SU-DHL-6 (cell line): Measurements from ENCODE around the gene GMDS.

Source experiments
- H2AFZ ChIP-seq: fragments of 200-600 bp; sonication (generic); 2 replicates; pipeline ENCODE4 v1.6.1; 2014; ENCODE audit warnings: low read depth, mild to moderate bottlenecking, moderate library complexity, mixed read lengths, antibody characterized with exemption, low read length; ENCODE audit not compliant: severe bottlenecking
- H3F3A ChIP-seq: fragments of 200-600 bp; shearing (Covaris generic); 2 replicates; pipeline ENCODE4 v1.6.0; 2016; ENCODE audit warnings: antibody characterized with exemption, mild to moderate bottlenecking; ENCODE audit not compliant: insufficient read depth
- H3K27ac ChIP-seq: fragments of 200-600 bp; sonication (generic); 2 replicates; pipeline ENCODE4 v1.5.1; 2016; ENCODE audit warnings: low read depth, mild to moderate bottlenecking, low read length, moderate library complexity, mixed read lengths
- H3K27me3 ChIP-seq: fragments of 200-600 bp; sonication (generic), shearing (Covaris generic); 2 replicates; pipeline ENCODE4 v1.6.0; 2014; ENCODE audit warnings: mild to moderate bottlenecking, low read length
- H3K36me3 ChIP-seq: fragments of 200-600 bp; sonication (generic); 2 replicates; pipeline ENCODE4 v1.6.1; 2014; ENCODE audit warnings: mild to moderate bottlenecking, low read length, mixed read lengths
- H3K4me2 ChIP-seq: fragments of 300-600, 200-600 bp; shearing (Covaris generic), sonication (generic); 2 replicates; pipeline ENCODE4 v1.6.0; 2014; ENCODE audit warnings: low read length, low read depth, mild to moderate bottlenecking; ENCODE audit not compliant: poor library complexity, severe bottlenecking
- H3K4me3 ChIP-seq: fragments of 200-600 bp; sonication (generic); 2 replicates; pipeline ENCODE4 v1.5.1; 2014; ENCODE audit warnings: antibody characterized with exemption, low read length, mild to moderate bottlenecking, mixed read lengths; ENCODE audit not compliant: insufficient read depth, poor library complexity, severe bottlenecking
- H3K79me2 ChIP-seq: fragments of 200-600 bp; sonication (generic); 2 replicates; pipeline ENCODE4 v1.6.1; 2014; ENCODE audit warnings: mild to moderate bottlenecking, low read length, moderate library complexity; ENCODE audit not compliant: insufficient read depth
- H3K9ac ChIP-seq: fragments of 200-600 bp; sonication (generic); 2 replicates; pipeline ENCODE4 v1.7.0; 2014; ENCODE audit warnings: mild to moderate bottlenecking, low read length
- H3K9me2 ChIP-seq: fragments of 200-600 bp; sonication (generic); replicated peaks from 2 replicates; pipeline ENCODE4 v1.6.1; 2014; ENCODE audit warnings: low read length; ENCODE audit not compliant: insufficient read depth
- H3K9me3 ChIP-seq: fragments of 200-600 bp; sonication (generic); 2 replicates; pipeline ENCODE4 v1.6.1; 2014; ENCODE audit warnings: low read length, mixed read lengths; ENCODE audit not compliant: insufficient read depth
- H4K20me1 ChIP-seq: fragments of 200-600 bp; sonication (generic); 2 replicates; pipeline ENCODE4 v1.6.1; 2014; ENCODE audit warnings: low read depth, mild to moderate bottlenecking, antibody characterized with exemption, low read length, moderate library complexity, mixed read lengths
- EZH2phosphoT487 ChIP-seq: fragments of 200-600 bp; sonication (generic), shearing (Covaris generic); conservative IDR thresholded peaks from 2 replicates; pipeline ENCODE4 v1.6.1; 2018; ENCODE audit warnings: mild to moderate bottlenecking, antibody characterized with exemption, low read length, moderate library complexity, mixed read lengths
- TF ChIP-seq, protein P1 (sequence below): fragments of 200-600 bp; sonication (generic); IDR thresholded peaks from one replicate; pipeline ENCODE4 v1.5.1; 2017; ENCODE audit warnings: antibody characterized with exemption, mild to moderate bottlenecking, low read length, moderate library complexity; ENCODE audit not compliant: insufficient read depth, poor library complexity, severe bottlenecking

The GMDS gene

DNA sequence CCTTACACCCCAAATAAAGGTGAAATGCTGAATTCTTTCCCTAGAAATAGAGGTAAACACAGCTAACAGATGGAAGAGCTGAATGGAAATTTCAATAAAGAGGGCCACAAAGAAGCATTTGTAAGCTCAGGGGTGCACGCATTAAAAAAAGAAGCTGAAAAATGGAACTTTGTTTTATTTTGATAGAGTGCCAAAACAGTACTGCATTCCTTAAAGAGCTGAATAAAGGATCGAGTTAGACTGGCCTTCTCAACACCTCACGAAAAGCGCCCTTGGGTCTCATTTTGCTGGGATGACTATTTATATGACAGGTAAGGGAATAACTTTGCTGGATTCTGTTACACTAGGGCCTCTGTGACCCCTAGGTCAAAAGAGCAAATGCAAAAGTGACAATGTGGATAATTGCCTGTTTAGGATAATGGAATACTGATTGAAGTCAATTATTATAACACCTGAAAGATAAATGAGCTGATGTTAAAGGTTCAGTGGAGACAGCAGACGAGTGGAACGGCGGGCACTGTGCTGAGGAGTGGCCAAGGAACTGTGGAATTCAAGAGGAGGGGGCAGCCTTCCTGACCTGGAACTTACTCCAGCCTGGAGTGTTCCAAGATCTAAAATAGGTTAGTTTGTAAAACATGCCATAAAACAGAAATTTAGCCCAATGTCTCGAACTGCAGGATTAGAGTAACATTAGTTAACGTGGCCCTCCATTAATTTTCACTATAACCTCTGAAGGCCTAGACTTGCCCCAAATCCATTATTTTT lies 467.3 kb downstream of the GMDS start:
- no peaks in the 10 kb centered on the region for H3K9me3 ChIP-seq
- no peaks in the 10 kb centered on the region for H3K79me2 ChIP-seq
- H3K36me3 ChIP-seq, result no peaks in the 10 kb centered on the region
- no peaks in the 10 kb centered on the region for H3K9me2 ChIP-seq
- H3K27ac ChIP-seq, result no peak overlapping the region
- H3K27me3 ChIP-seq, result no peaks in the 10 kb centered on the region
- no peak overlapping the region for H3K4me2 ChIP-seq
- no peaks in the 10 kb centered on the region for H3F3A ChIP-seq
- H3K4me3 ChIP-seq, result no peak overlapping the region
- no peaks in the 10 kb centered on the region for H4K20me1 ChIP-seq
- no peak for TF ChIP-seq EZH2phosphoT487
- TF ChIP-seq, protein P1, sequence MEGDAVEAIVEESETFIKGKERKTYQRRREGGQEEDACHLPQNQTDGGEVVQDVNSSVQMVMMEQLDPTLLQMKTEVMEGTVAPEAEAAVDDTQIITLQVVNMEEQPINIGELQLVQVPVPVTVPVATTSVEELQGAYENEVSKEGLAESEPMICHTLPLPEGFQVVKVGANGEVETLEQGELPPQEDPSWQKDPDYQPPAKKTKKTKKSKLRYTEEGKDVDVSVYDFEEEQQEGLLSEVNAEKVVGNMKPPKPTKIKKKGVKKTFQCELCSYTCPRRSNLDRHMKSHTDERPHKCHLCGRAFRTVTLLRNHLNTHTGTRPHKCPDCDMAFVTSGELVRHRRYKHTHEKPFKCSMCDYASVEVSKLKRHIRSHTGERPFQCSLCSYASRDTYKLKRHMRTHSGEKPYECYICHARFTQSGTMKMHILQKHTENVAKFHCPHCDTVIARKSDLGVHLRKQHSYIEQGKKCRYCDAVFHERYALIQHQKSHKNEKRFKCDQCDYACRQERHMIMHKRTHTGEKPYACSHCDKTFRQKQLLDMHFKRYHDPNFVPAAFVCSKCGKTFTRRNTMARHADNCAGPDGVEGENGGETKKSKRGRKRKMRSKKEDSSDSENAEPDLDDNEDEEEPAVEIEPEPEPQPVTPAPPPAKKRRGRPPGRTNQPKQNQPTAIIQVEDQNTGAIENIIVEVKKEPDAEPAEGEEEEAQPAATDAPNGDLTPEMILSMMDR, result no peak
- no peak overlapping the region for H2AFZ ChIP-seq
- H3K9ac ChIP-seq, result no peak overlapping the region

- Histone ChIP-seq H3K27ac (no peak overlapping the region), H4K20me1 (no peaks in the 10 kb centered on the region), H3K27me3 (no peaks in the 10 kb centered on the region), H3K9me3 (no peaks in the 10 kb centered on the region), H3K9me2 (no peaks in the 10 kb centered on the region), H3K4me2 (no peak overlapping the region), H3K9ac (no peak overlapping the region), H3K4me3 (no peak overlapping the region), H3K79me2 (no peaks in the 10 kb centered on the region), H3F3A (no peaks in the 10 kb centered on the region), H3K36me3 (no peaks in the 10 kb centered on the region), H2AFZ (no peak overlapping the region)
- no peak for TF ChIP-seq EZH2phosphoT487
- TF ChIP-seq, protein P1, result no peak
Observed at GRCh38 chr6:1775441-1775840, 470.0 kb downstream of the GMDS start.

GRCh38 chr6:1774226-1774915 lies 471.0 kb downstream of the GMDS start:
- no peak for TF ChIP-seq EZH2phosphoT487
- TF ChIP-seq, protein P1, result no peak

More at GRCh38 chr6:1774226-1774915, 471.0 kb downstream of the GMDS start:
- Histone ChIP-seq H3K9me3 (no peaks in the 10 kb centered on the region), H3K9ac (no peak overlapping the region), H4K20me1 (no peaks in the 10 kb centered on the region), H3K4me2 (no peak overlapping the region), H3K27me3 (no peaks in the 10 kb centered on the region), H3F3A (no peaks in the 10 kb centered on the region), H3K9me2 (no peaks in the 10 kb centered on the region), H2AFZ (no peak overlapping the region), H3K36me3 (no peaks in the 10 kb centered on the region), H3K27ac (no peak overlapping the region), H3K4me3 (no peak overlapping the region), H3K79me2 (no peaks in the 10 kb centered on the region)
